H1 (cell line): Measurements from ENCODE around the gene HELQ. TPM values are rescaled to one million over a fixed set of nuclear protein-coding genes. Genes with fewer than 3 reads are reported as not detected.
"Not testable (repeated sequence)": the region's sequence is repeated elsewhere in the genome, so short reads cannot be mapped to it uniquely, and the experiment has no call there.

Source experiments
- CTCF ChIA-PET: fragments of 300-600 bp; sonication (Branson Sonifier 250); formaldehyde crosslinking; loops from one replicate; lab custom pipeline; 2021; ENCODE audit not compliant: partially characterized antibody; lab: Charles Lee
- POLR2A ChIA-PET: fragments of 300-600 bp; sonication (Branson Sonifier 250); formaldehyde crosslinking; loops from one replicate; lab custom pipeline; 2021; ENCODE audit warnings: inconsistent platforms; ENCODE audit not compliant: partially characterized antibody; lab: Charles Lee
- DNase-seq, 2 experiments: peaks; one replicate each; pipeline versions ENCODE4 v3.0.0 to v3.0.0-alpha.2; 2010 to 2022; ENCODE audit warnings: low spot score in 2 of 2, low read depth in 1 of 2, mixed read lengths in 1 of 2
- FAIRE-seq: peaks from 2 replicates; lab custom pipeline; 2011; peaks lifted over from hg19 to GRCh38; lab: Jason Lieb, UNC
- H2AFZ ChIP-seq: 2 replicates; pipeline ENCODE4 v1.8.1; 2012; ENCODE audit warnings: low read length, inconsistent platforms
- H2AK5ac ChIP-seq: 2 replicates; pipeline ENCODE4 v1.6.1; 2013; ENCODE audit warnings: low read depth, low read length
- H2BK120ac ChIP-seq: replicated peaks from 2 replicates; pipeline ENCODE3; 2013; ENCODE audit warnings: low read depth, low read length, inconsistent platforms
- H2BK12ac ChIP-seq: 2 replicates; pipeline ENCODE4 v1.6.1; 2013; ENCODE audit warnings: low read depth, low read length
- H2BK15ac ChIP-seq: 2 replicates; pipeline ENCODE4 v1.6.1; 2013; ENCODE audit warnings: low read length
- H2BK20ac ChIP-seq: 2 replicates; pipeline ENCODE4 v1.6.1; 2013; ENCODE audit warnings: low read length
- H2BK5ac ChIP-seq: 2 replicates; pipeline ENCODE4 v1.6.1; 2013; ENCODE audit warnings: low read depth, low read length
- H3K14ac ChIP-seq: 2 replicates; pipeline ENCODE4 v1.6.1; 2013; ENCODE audit warnings: inconsistent platforms; ENCODE audit not compliant: insufficient read length
- H3K18ac ChIP-seq: 2 replicates; pipeline ENCODE4 v1.6.1; 2013; ENCODE audit warnings: low read length; ENCODE audit errors: extremely low read depth
- H3K23ac ChIP-seq: 2 replicates; pipeline ENCODE4 v1.6.1; 2013; ENCODE audit warnings: inconsistent platforms; ENCODE audit not compliant: insufficient read length
- H3K23me2 ChIP-seq: 2 replicates; pipeline ENCODE4 v1.6.1; 2013; ENCODE audit warnings: low read depth, low read length
- H3K27ac ChIP-seq: 2 replicates; pipeline ENCODE4 v1.6.1; 2011; ENCODE audit warnings: low read depth, low read length, inconsistent platforms
- H3K27me3 ChIP-seq, 4 experiments: replicated peaks in 1 of 4; 1 replicate in 1 of 4; 2 replicates in 3 of 4; pipeline versions ENCODE4 v1.6.1 to v1.8.1; 2011 to 2013; ENCODE audit warnings: low read length in 3 of 4, mild to moderate bottlenecking in 3 of 4, inconsistent platforms in 2 of 4, mixed read lengths in 2 of 4, moderate library complexity in 1 of 4; ENCODE audit not compliant: control insufficient read depth in 3 of 4, insufficient read depth in 3 of 4; ENCODE audit errors: extremely low read depth in 1 of 4
- H3K36me3 ChIP-seq, 4 experiments: 2 replicates each; pipeline versions ENCODE4 v1.6.1 to v1.8.1; 2011 to 2013; ENCODE audit warnings: mild to moderate bottlenecking in 4 of 4, low read length in 3 of 4, moderate library complexity in 2 of 4, control low read depth in 1 of 4, inconsistent platforms in 1 of 4; ENCODE audit not compliant: insufficient read depth in 4 of 4, control insufficient read depth in 2 of 4
- H3K4ac ChIP-seq: replicated peaks from 2 replicates; pipeline ENCODE3; 2013; ENCODE audit warnings: low read length, low read depth, mixed read lengths, inconsistent platforms; ENCODE audit not compliant: insufficient read length
- H3K4me1 ChIP-seq, 4 experiments: replicated peaks in 1 of 4; 1 replicate in 1 of 4; 2 replicates in 3 of 4; pipeline versions ENCODE4 v1.6.1 to v1.8.1; 2011 to 2013; ENCODE audit warnings: low read length in 3 of 4, inconsistent platforms in 2 of 4, mixed read lengths in 1 of 4; ENCODE audit not compliant: insufficient read depth in 4 of 4, control insufficient read depth in 3 of 4
- H3K4me2 ChIP-seq, 2 experiments: 2 replicates each; pipeline versions ENCODE4 v1.6.1 to v1.8.1; 2011 to 2013; ENCODE audit warnings: low read depth in 2 of 2, low read length in 2 of 2, control low read depth in 1 of 2, inconsistent platforms in 1 of 2, mild to moderate bottlenecking in 1 of 2; ENCODE audit not compliant: insufficient read depth in 1 of 2
- H3K4me3 ChIP-seq, 4 experiments: fragments of 200-600, 300-600 bp in 1 of 4; sonication (generic), shearing (Covaris generic), sonication (Bioruptor Twin) in 1 of 4; 2 replicates each; pipeline versions ENCODE4 v1.5.1 to v1.8.1; 2011 to 2016; ENCODE audit warnings: low read length in 4 of 4, low read depth in 3 of 4, control low read depth in 2 of 4, inconsistent platforms in 2 of 4, mild to moderate bottlenecking in 2 of 4, mixed read lengths in 1 of 4, moderate library complexity in 1 of 4; ENCODE audit not compliant: insufficient read depth in 2 of 4; ENCODE audit errors: extremely low read depth in 1 of 4
- H3K56ac ChIP-seq: replicated peaks from 2 replicates; pipeline ENCODE3; 2013; ENCODE audit warnings: low read depth, mild to moderate bottlenecking, mixed read lengths, low read length, inconsistent platforms; ENCODE audit not compliant: insufficient read length
- H3K79me1 ChIP-seq: 2 replicates; pipeline ENCODE4 v1.6.1; 2013; ENCODE audit warnings: low read depth, low read length, control low read depth
- H3K79me2 ChIP-seq, 2 experiments: 2 replicates each; pipeline versions ENCODE4 v1.6.1 to v1.8.1; 2012 to 2013; ENCODE audit warnings: low read length in 2 of 2, mild to moderate bottlenecking in 2 of 2, inconsistent platforms in 1 of 2; ENCODE audit not compliant: insufficient read depth in 2 of 2, control insufficient read depth in 1 of 2
- H3K9ac ChIP-seq, 4 experiments: replicated peaks in 1 of 4; 1 replicate in 1 of 4; 2 replicates in 3 of 4; pipeline versions ENCODE4 v1.6.1 to v1.8.1; 2011 to 2013; ENCODE audit warnings: low read depth in 3 of 4, low read length in 3 of 4, control low read depth in 2 of 4, mild to moderate bottlenecking in 2 of 4, moderate library complexity in 2 of 4, inconsistent platforms in 1 of 4; ENCODE audit errors: extremely low read depth in 1 of 4
- H3K9me3 ChIP-seq, 2 experiments: 2 replicates each; pipeline versions ENCODE4 v1.6.1 to v1.8.1; 2012 to 2013; ENCODE audit warnings: mild to moderate bottlenecking in 2 of 2, moderate library complexity in 2 of 2, control low read depth in 1 of 2, inconsistent platforms in 1 of 2, low read depth in 1 of 2, low read length in 1 of 2, mixed read lengths in 1 of 2; ENCODE audit not compliant: insufficient read depth in 2 of 2
- H4K20me1 ChIP-seq, 2 experiments: replicated peaks in 1 of 2; 2 replicates each; pipeline versions ENCODE3 to v1.8.1; 2011 to 2013; ENCODE audit warnings: inconsistent platforms in 2 of 2, low read length in 2 of 2, mild to moderate bottlenecking in 1 of 2; ENCODE audit not compliant: insufficient read depth in 2 of 2, control insufficient read depth in 1 of 2
- H4K5ac ChIP-seq: 2 replicates; pipeline ENCODE4 v1.6.1; 2013; ENCODE audit warnings: low read length, low read depth, mixed read lengths, inconsistent platforms; ENCODE audit not compliant: insufficient read length
- H4K8ac ChIP-seq: 2 replicates; pipeline ENCODE4 v1.8.0; 2013; ENCODE audit warnings: mild to moderate bottlenecking, moderate library complexity, low read length, inconsistent platforms; ENCODE audit not compliant: insufficient read depth; ENCODE audit errors: extremely low read depth
- H4K91ac ChIP-seq: replicated peaks from 2 replicates; pipeline ENCODE3; 2013; ENCODE audit warnings: low read length, mixed read lengths, inconsistent platforms; ENCODE audit not compliant: insufficient read length
- WGBS, 2 experiments: shearing (Covaris generic) in 1 of 2; methylation state at CpG; one replicate each; pipeline versions ENCODE4 v1.1.6 to v1.1.7; 2013 to 2015; ENCODE audit warnings: low lambda C conversion rate in 2 of 2, mixed read lengths in 2 of 2, inconsistent platforms in 1 of 2, low coverage in 1 of 2, missing lambda C conversion rate in 1 of 2; ENCODE audit not compliant: insufficient replicate concordance in 2 of 2, insufficient coverage in 1 of 2, insufficient read length in 1 of 2; ENCODE audit errors: extremely low coverage in 1 of 2, missing lambda C conversion rate in 1 of 2; 5-methylcytosine and 5-hydroxymethylcytosine counted together
- polyA plus RNA-seq, 7 experiments: library from polyadenylated mRNA; depleted of rRNA in 3 of 7; stranded (reverse) in 5 of 7; unstranded in 2 of 7; fragments of >200 nt in 5 of 7; fragments of 200-250 nt in 2 of 7; gene quantifications; 1 replicate in 5 of 7; 2 replicates in 1 of 7; 4 replicates in 1 of 7; pipeline versions ENCODE4 v1.2.1 to v1.2.3, GENCODE V29; 2011 to 2013; ENCODE audit warnings: missing spikeins in 2 of 7, mixed read lengths in 2 of 7
- total RNA-seq: library from RNA; stranded (reverse); fragmentation: NEBNext Ultra II Directional; extraction: Animal tissue kit (Norgen Biotek cat#: 25700); gene quantifications from 2 replicates; pipeline ENCODE4 v1.2.1, GENCODE V29; 2021

The HELQ gene
- total and polyA plus RNA-seq, 2 of the 8 experiments (the other 6 are each of a cell fraction or from before 2014, with no cell fraction given) = 4.7 to 9.0 TPM

- H3K27ac ChIP-seq, H2AK5ac ChIP-seq, H3K27me3 ChIP-seq, H2BK12ac ChIP-seq, H2BK15ac ChIP-seq, H3K79me2 ChIP-seq, H3K4me1 ChIP-seq, H3K4me2 ChIP-seq, H2AFZ ChIP-seq, H4K20me1 ChIP-seq, FAIRE-seq, H3K9me3 ChIP-seq, H2BK5ac ChIP-seq, H3K4ac ChIP-seq, POLR2A ChIA-PET, H3K79me1 ChIP-seq, H4K8ac ChIP-seq, H2BK20ac ChIP-seq, DNase-seq, H3K56ac ChIP-seq, H4K5ac ChIP-seq, H4K91ac ChIP-seq, H3K18ac ChIP-seq, H3K4me3 ChIP-seq, H3K23ac ChIP-seq, H3K9ac ChIP-seq, H2BK120ac ChIP-seq, H3K23me2 ChIP-seq, H3K36me3 ChIP-seq, H3K14ac ChIP-seq: not testable (repeated sequence)
- 91% methylated on average over 8 of the region's 8 CpGs; no CpG with 5 or more reads in 1 of the 2 experiments for WGBS, 2 experiments
- CTCF ChIA-PET = interaction anchor here (4.4 kb wide), 1 partner anchor 13 kb away, joined by 34 read pairs; no protein-coding TSS in a partner anchor
Measured at GRCh38 chr4:83496085-83496917, 40.7 kb upstream of the HELQ start.
